Fibroblast of pulmonary artery (primary cell): ENCODE data around the gene AOPEP.
A peak's percentile ranks its signal among the peaks of the same experiment; 100 is the strongest.
"Not testable (repeated sequence)": the region's sequence is repeated elsewhere in the genome, so short reads cannot be mapped to it uniquely, and the experiment has no call there.

Experiments used
- DNase-seq: peaks from one replicate; pipeline ENCODE4 v3.0.0-alpha.2; 2010; ENCODE audit warnings: low read depth
- H3K4me3 ChIP-seq: replicated peaks from 2 replicates; pipeline ENCODE4 v1.5.1; 2011; ENCODE audit warnings: low read depth, mild to moderate bottlenecking, control low read depth, low read length, moderate library complexity
- CTCF ChIP-seq: IDR thresholded peaks from 2 replicates; pipeline ENCODE4 v1.5.1; 2011; ENCODE audit warnings: mild to moderate bottlenecking, control low read depth, low read length, inconsistent platforms; ENCODE audit errors: missing control alignments

AOPEP gene

DNA sequence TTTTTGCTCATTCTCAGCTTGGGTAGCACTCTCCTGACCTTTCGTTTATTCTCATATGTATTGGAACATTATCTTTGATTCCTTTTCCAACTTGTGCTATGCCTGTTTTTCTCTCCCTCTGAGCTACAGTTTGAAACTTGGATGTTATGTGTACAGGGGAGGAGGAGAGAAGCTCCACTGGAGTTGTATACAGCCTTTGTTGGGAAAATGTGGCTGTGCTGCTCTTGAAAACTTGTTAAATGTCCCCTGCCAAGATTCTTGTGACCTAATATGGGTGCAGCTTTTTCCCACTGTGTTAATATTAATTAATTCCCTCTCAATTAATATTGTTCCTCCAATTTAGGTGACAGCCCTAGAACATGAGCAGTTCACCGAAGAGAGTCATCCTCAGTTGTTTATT, 235.4 kb downstream of the AOPEP start:
- no peak for DNase-seq
- no peak overlapping the region for H3K4me3 ChIP-seq
- TF ChIP-seq CTCF = no peak

DNA sequence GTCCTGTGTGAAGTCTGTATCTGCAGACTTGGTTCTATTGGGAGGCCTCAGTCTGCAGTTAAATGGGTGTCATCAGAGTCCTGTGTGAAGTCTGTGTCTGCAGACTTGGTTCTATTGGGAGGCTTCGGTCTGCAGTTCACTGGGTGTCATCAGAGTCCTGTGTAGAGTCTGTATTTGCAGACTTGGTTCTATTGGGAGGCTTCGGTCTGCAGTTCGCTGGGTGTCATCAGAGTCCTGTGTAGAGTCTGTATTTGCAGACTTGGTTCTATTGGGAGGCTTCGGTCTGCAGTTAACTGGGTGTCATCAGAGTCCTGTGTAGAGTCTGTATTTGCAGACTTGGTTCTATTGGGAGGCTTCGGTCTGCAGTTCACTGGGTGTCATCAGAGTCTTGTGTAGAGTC, 239.1 kb downstream of the AOPEP start:
- H3K4me3 ChIP-seq, DNase-seq: not testable (repeated sequence)

DNA sequence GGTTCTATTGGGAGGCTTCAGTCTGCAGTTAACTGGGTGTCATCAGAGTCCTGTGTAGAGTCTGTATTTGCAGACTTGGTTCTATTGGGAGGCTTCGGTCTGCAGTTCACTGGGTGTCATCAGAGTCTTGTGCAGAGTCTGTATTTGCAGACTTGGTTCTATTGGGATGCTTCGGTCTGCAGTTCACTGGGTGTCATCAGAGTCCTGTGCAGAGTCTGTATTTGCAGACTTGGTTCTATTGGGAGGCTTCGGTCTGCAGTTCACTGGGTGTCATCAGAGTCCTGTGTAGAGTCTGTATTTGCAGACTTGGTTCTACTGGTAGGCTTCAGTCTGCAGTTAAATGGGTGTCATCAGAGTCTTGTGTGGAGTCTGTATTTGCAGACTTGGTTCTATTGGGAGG, 239.5 kb downstream of the AOPEP start:
- H3K4me3 ChIP-seq, DNase-seq: not testable (repeated sequence)

GRCh38 chr9:94967482-94967881, 241.0 kb downstream of the AOPEP start:
- H3K4me3 ChIP-seq = no peak overlapping the region
- no peak for DNase-seq
- TF ChIP-seq CTCF = no peak

- no peak for DNase-seq
- TF ChIP-seq CTCF = no peak
- no peak overlapping the region for H3K4me3 ChIP-seq
Measured at GRCh38 chr9:94971378-94972131, 245.1 kb downstream of the AOPEP start.

GRCh38 chr9:94973451-94973941, 247.0 kb downstream of the AOPEP start:
- peak; percentile 66 for DNase-seq
- no peak for TF ChIP-seq CTCF
- H3K4me3 ChIP-seq = no peak overlapping the region

- no peak for DNase-seq
- H3K4me3 ChIP-seq = no peak overlapping the region
- no peak for TF ChIP-seq CTCF
Measured at GRCh38 chr9:94974154-94974879, 247.8 kb downstream of the AOPEP start.

DNA sequence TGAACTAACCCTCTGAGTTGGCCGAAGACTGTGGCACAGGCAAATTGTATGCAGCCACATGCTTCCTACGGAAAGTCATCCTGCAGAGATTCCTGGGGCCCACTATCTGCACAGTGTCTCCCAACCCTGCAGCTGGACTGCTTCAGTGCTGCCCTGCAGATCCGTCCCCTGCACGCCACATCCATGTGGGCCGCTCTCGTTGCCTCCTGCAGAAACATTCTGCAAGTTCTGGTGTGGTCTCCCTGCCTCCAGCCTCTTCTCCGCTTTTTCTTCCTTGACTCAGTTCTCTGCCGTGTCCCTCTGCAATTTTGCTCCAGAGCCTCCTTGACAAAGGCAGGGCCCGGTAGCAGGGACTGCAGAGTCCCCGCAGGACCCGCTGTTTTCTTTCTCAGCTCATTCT, 249.0 kb downstream of the AOPEP start:
- no peak overlapping the region for H3K4me3 ChIP-seq
- no peak for DNase-seq
- TF ChIP-seq CTCF = no peak
